H1 (cell line): Measurements from ENCODE around the gene PIAS1. TPM values are rescaled to one million over a fixed set of nuclear protein-coding genes. Genes with fewer than 3 reads are reported as not detected.

Source experiments
- EZH2 ChIP-seq: fragments of 200-600 bp; sonication (generic); IDR thresholded peaks from 2 replicates; pipeline ENCODE4 v1.7.1; 2012; ENCODE audit warnings: low read depth, mild to moderate bottlenecking, moderate library complexity, low read length, inconsistent platforms; ENCODE audit not compliant: severe bottlenecking
- polyA plus RNA-seq, 7 experiments: library from polyadenylated mRNA; depleted of rRNA in 3 of 7; stranded (reverse) in 5 of 7; unstranded in 2 of 7; fragments of >200 nt in 5 of 7; fragments of 200-250 nt in 2 of 7; gene quantifications; 1 replicate in 5 of 7; 2 replicates in 1 of 7; 4 replicates in 1 of 7; pipeline versions ENCODE4 v1.2.1 to v1.2.3, GENCODE V29; 2011 to 2013; ENCODE audit warnings: missing spikeins in 2 of 7, mixed read lengths in 2 of 7
- total RNA-seq: library from RNA; stranded (reverse); fragmentation: NEBNext Ultra II Directional; extraction: Animal tissue kit (Norgen Biotek cat#: 25700); gene quantifications from 2 replicates; pipeline ENCODE4 v1.2.1, GENCODE V29; 2021

Gene PIAS1
- total and polyA plus RNA-seq, 2 of the 8 experiments (the other 6 are each of a cell fraction or from before 2014, with no cell fraction given) = 30.8 to 34.5 TPM

GRCh38 chr15:68073576-68074288 is 19.6 kb downstream of the PIAS1 start (continued):
- TF ChIP-seq EZH2 = no peak
